Endodermal cell (in vitro differentiated cells): ENCODE data around the gene CDC42BPB. TPM values are rescaled to one million over a fixed set of nuclear protein-coding genes. Genes with fewer than 3 reads are reported as not detected.

Experiments
- DNase-seq: peaks from one replicate; pipeline ENCODE4 v3.0.0-alpha.2; 2017
- H3K27ac ChIP-seq: 2 replicates; pipeline ENCODE4 v1.5.1; 2013; ENCODE audit warnings: mild to moderate bottlenecking, low read depth, low read length, moderate library complexity
- H3K27me3 ChIP-seq: 2 replicates; pipeline ENCODE4 v1.6.1; 2013; ENCODE audit warnings: mild to moderate bottlenecking, low read length, moderate library complexity; ENCODE audit not compliant: insufficient read depth, control insufficient read depth, poor library complexity, severe bottlenecking
- H3K36me3 ChIP-seq: 2 replicates; pipeline ENCODE4 v1.7.0; 2013; ENCODE audit warnings: mild to moderate bottlenecking, low read length, moderate library complexity; ENCODE audit not compliant: control insufficient read depth, insufficient read depth
- H3K4me1 ChIP-seq: one replicate; pipeline ENCODE4 v1.7.0; 2013; ENCODE audit warnings: low read length; ENCODE audit not compliant: control insufficient read depth, insufficient read depth
- H3K4me3 ChIP-seq: 2 replicates; pipeline ENCODE4 v1.5.1; 2013; ENCODE audit warnings: mild to moderate bottlenecking, low read length, moderate library complexity
- H3K9ac ChIP-seq: 2 replicates; pipeline ENCODE4 v1.6.1; 2013; ENCODE audit warnings: mild to moderate bottlenecking, low read length, moderate library complexity; ENCODE audit not compliant: poor library complexity, severe bottlenecking; ENCODE audit errors: extremely low read depth
- H3K9me3 ChIP-seq: 2 replicates; pipeline ENCODE4 v1.6.1; 2013; ENCODE audit warnings: mild to moderate bottlenecking, low read length, moderate library complexity; ENCODE audit not compliant: control insufficient read depth
- H3K27ac Mint-ChIP-seq: 2 replicates; pipeline ENCODE4 v1.8.0; 2020; ENCODE audit warnings: mixed read lengths
- H3K27me3 Mint-ChIP-seq: 2 replicates; pipeline ENCODE4 v1.8.0; 2021; ENCODE audit warnings: mild to moderate bottlenecking, mixed read lengths; ENCODE audit not compliant: insufficient read depth
- H3K36me3 Mint-ChIP-seq: 2 replicates; pipeline ENCODE4 v1.8.0; 2020; ENCODE audit warnings: low read depth, mixed read lengths
- H3K4me1 Mint-ChIP-seq: 2 replicates; pipeline ENCODE4 v1.8.0; 2020; ENCODE audit warnings: mixed read lengths
- H3K4me3 Mint-ChIP-seq: 2 replicates; pipeline ENCODE4 v1.8.0; 2020; ENCODE audit warnings: mild to moderate bottlenecking, moderate library complexity, mixed read lengths
- H3K9me3 Mint-ChIP-seq: 2 replicates; pipeline ENCODE4 v1.8.0; 2020; ENCODE audit warnings: mild to moderate bottlenecking, mixed read lengths
- CTCF ChIP-seq: fragments of 200-600 bp; sonication (generic); conservative IDR thresholded peaks from 2 replicates; pipeline ENCODE4 v1.5.0; 2021; ENCODE audit warnings: antibody characterized with exemption, mild to moderate bottlenecking
- WGBS, 2 experiments: methylation state at CpG; one replicate each; pipeline versions ENCODE4 v1.1.5 to v1.1.7; 2013; ENCODE audit warnings: missing lambda C conversion rate in 2 of 2, mixed read lengths in 1 of 2; ENCODE audit not compliant: insufficient coverage in 1 of 2, insufficient read length in 1 of 2; 5-methylcytosine and 5-hydroxymethylcytosine counted together
- total RNA-seq, 2 donors: library from RNA; stranded (reverse); fragmentation: NEBNext Ultra II Directional in 1 of 2; extraction: Animal tissue kit (Norgen Biotek cat#: 25700) in 1 of 2; gene quantifications; 2 replicates in 1 of 2; 3 replicates in 1 of 2; pipeline ENCODE4 v1.2.1, GENCODE V29; 2021

The CDC42BPB gene
- total RNA-seq, 2 donors from 2014 or later = 120 to 123 TPM

GRCh38 chr14:103058164-103059055, 1.1 kb upstream of the CDC42BPB start:
- peaks cover 5% of the 10 kb centered on the region for H3K36me3 Mint-ChIP-seq
- DNase-seq = no peak
- Histone ChIP-seq H3K9me3 (no peaks in the 10 kb centered on the region), H3K9ac (peak overlapping the region; percentile 33), H3K4me3 (peak overlapping the region; percentile 88), H3K27me3 (no peaks in the 10 kb centered on the region), H3K27ac (no peak overlapping the region), H3K4me1 (peaks cover 7% of the 10 kb centered on the region), H3K36me3 (peaks cover 10% of the 10 kb centered on the region)
- H3K27me3 Mint-ChIP-seq = peaks cover 3% of the 10 kb centered on the region
- no peaks in the 10 kb centered on the region for H3K9me3 Mint-ChIP-seq
- peak overlapping the region; percentile 84 for H3K4me3 Mint-ChIP-seq
- H3K27ac Mint-ChIP-seq = peak overlapping the region; percentile 65
- 48 to 59% methylated on average over 32 to 39 of the region's 39 CpGs for WGBS, 2 experiments
- no peak for TF ChIP-seq CTCF
- H3K4me1 Mint-ChIP-seq = peaks cover 23% of the 10 kb centered on the region

GRCh38 chr14:103057028-103057371, 349 bp downstream of the CDC42BPB start:
- Histone ChIP-seq H3K27me3 (no peaks in the 10 kb centered on the region), H3K4me3 (peak overlapping the region; percentile 85), H3K27ac (peak overlapping the region; percentile 68), H3K36me3 (peaks cover 18% of the 10 kb centered on the region), H3K9ac (peak overlapping the region; percentile 38), H3K9me3 (no peaks in the 10 kb centered on the region), H3K4me1 (peaks cover 7% of the 10 kb centered on the region)
- WGBS, 2 experiments = 0% methylated on average over 11 to 53 of the region's 53 CpGs
- DNase-seq = no peak
- peaks cover under 1% of the 10 kb centered on the region for H3K27me3 Mint-ChIP-seq
- no peak overlapping the region for H3K27ac Mint-ChIP-seq
- TF ChIP-seq CTCF = no peak
- H3K4me1 Mint-ChIP-seq = peaks cover 23% of the 10 kb centered on the region
- H3K9me3 Mint-ChIP-seq = no peaks in the 10 kb centered on the region
- peaks cover 10% of the 10 kb centered on the region for H3K36me3 Mint-ChIP-seq
- peak overlapping the region; percentile 84 for H3K4me3 Mint-ChIP-seq

DNA sequence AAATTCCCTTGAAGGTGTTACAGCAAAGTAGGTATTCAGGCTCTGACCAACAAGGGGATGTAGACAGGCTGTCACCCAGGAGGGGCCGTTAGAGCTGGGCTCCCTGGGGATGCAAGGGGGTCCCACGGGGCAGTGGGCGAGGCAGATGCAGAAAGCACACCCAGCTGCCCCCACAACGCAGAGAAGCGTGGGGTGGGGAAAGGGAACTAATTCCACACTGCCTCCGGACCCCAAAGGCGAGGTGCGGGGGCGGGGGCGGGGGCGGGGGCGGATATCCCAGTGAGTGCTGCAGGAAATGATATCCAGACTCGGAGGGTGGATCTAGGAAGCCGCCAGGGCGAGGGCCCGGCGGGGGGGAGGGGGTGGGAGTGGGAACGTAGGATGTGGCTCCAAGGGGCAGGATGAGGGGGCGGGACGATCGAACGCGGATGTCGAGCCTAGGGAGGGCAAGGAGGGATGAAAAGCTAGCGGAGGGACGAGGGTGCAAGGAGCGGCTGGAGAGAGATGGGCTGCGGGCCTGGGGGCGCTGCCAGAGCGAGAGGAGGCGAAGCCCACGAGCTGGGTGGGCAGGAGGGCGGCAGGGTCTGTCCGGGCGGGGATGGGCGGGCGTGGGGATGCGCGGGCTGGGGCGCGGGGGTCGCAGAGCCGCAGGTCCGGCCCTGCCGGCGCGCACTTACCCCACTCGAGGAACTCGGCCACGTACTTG, 874 bp downstream of the CDC42BPB start:
- Histone ChIP-seq H3K27ac (peak overlapping the region; percentile 68), H3K4me3 (peak overlapping the region; percentile 85), H3K4me1 (peaks cover 7% of the 10 kb centered on the region), H3K9me3 (no peaks in the 10 kb centered on the region), H3K36me3 (peaks cover 19% of the 10 kb centered on the region), H3K9ac (peak overlapping the region; percentile 38), H3K27me3 (no peaks in the 10 kb centered on the region)
- H3K27me3 Mint-ChIP-seq = no peaks in the 10 kb centered on the region
- H3K27ac Mint-ChIP-seq = peak overlapping the region; percentile 77
- no peak for TF ChIP-seq CTCF
- peaks cover 12% of the 10 kb centered on the region for H3K36me3 Mint-ChIP-seq
- H3K9me3 Mint-ChIP-seq = no peaks in the 10 kb centered on the region
- 2% methylated on average over 23 to 47 of the region's 50 CpGs for WGBS, 2 experiments
- peak; percentile 90 for DNase-seq
- H3K4me1 Mint-ChIP-seq = peaks cover 24% of the 10 kb centered on the region
- H3K4me3 Mint-ChIP-seq = peak overlapping the region; percentile 84
